ENCODE results near the gene ABCA3.

Gene ABCA3

GRCh38 chr16:2308089-2308962, 32.2 kb downstream of the ABCA3 start:
- TF ChIP-seq ZNF274 (IDR thresholded peaks at IDR 0.05; ENCODE audit: low read depth, low read length) = no peak
- no peak overlapping the region for H3K4me3 ChIP-seq (ENCODE audit: low read length)

GRCh38 chr16:2299915-2300192, 40.7 kb downstream of the ABCA3 start:
- H3K4me3 ChIP-seq (ENCODE audit: low read length) = no peak overlapping the region

GRCh38 chr16:2299121-2299914, 41.2 kb downstream of the ABCA3 start:
- no peak for TF ChIP-seq ZNF274 (IDR thresholded peaks at IDR 0.05; ENCODE audit: low read depth, low read length)
- H3K4me3 ChIP-seq (ENCODE audit: low read length) = no peak overlapping the region

More at GRCh38 chr16:2299915-2300192, 40.7 kb downstream of the ABCA3 start:
- TF ChIP-seq ZNF274 (IDR thresholded peaks at IDR 0.05; ENCODE audit: low read depth, low read length) = no peak

- H3K4me3 ChIP-seq (ENCODE audit: low read length) = no peak overlapping the region
- no peak for TF ChIP-seq ZNF274 (IDR thresholded peaks at IDR 0.05; ENCODE audit: low read depth, low read length)
These were observed 41.9 kb downstream of the ABCA3 start for GRCh38 chr16:2298621-2299020.

- TF ChIP-seq ZNF274 (IDR thresholded peaks at IDR 0.05; ENCODE audit: low read depth, low read length) = no peak
- H3K4me3 ChIP-seq (ENCODE audit: low read length) = no peak overlapping the region
These were observed 43.0 kb downstream of the ABCA3 start for GRCh38 chr16:2297506-2297860.

GRCh38 chr16:2296661-2297505, 43.6 kb downstream of the ABCA3 start:
- TF ChIP-seq ZNF274 (IDR thresholded peaks at IDR 0.05; ENCODE audit: low read depth, low read length) = no peak
- H3K4me3 ChIP-seq (ENCODE audit: low read length) = no peak overlapping the region

- H3K4me3 ChIP-seq (ENCODE audit: low read length) = no peak overlapping the region
- TF ChIP-seq ZNF274 (IDR thresholded peaks at IDR 0.05; ENCODE audit: low read depth, low read length) = no peak
These were observed 45.3 kb downstream of the ABCA3 start for GRCh38 chr16:2295056-2295798.

- no peak overlapping the region for H3K4me3 ChIP-seq (ENCODE audit: low read length)
- TF ChIP-seq ZNF274 (IDR thresholded peaks at IDR 0.05; ENCODE audit: low read depth, low read length) = no peak
These were observed 48.3 kb downstream of the ABCA3 start for GRCh38 chr16:2292221-2292620.

- H3K4me3 ChIP-seq (ENCODE audit: low read length) = no peak overlapping the region
- no peak for TF ChIP-seq ZNF274 (IDR thresholded peaks at IDR 0.05; ENCODE audit: low read depth, low read length)
These were observed 51.2 kb downstream of the ABCA3 start for GRCh38 chr16:2289282-2289681.

GRCh38 chr16:2288726-2289125, 51.8 kb downstream of the ABCA3 start:
- no peak overlapping the region for H3K4me3 ChIP-seq (ENCODE audit: low read length)
- TF ChIP-seq ZNF274 (IDR thresholded peaks at IDR 0.05; ENCODE audit: low read depth, low read length) = no peak

GRCh38 chr16:2287916-2288547, 52.5 kb downstream of the ABCA3 start:
- no peak for TF ChIP-seq ZNF274 (IDR thresholded peaks at IDR 0.05; ENCODE audit: low read depth, low read length)

GRCh38 chr16:2286550-2286949, 54.0 kb downstream of the ABCA3 start:
- H3K4me3 ChIP-seq (ENCODE audit: low read length) = no peak overlapping the region
- TF ChIP-seq ZNF274 (IDR thresholded peaks at IDR 0.05; ENCODE audit: low read depth, low read length) = no peak

More at GRCh38 chr16:2287916-2288547, 52.5 kb downstream of the ABCA3 start:
- no peak overlapping the region for H3K4me3 ChIP-seq (ENCODE audit: low read length)

GRCh38 chr16:2285731-2286191, 54.8 kb downstream of the ABCA3 start:
- TF ChIP-seq ZNF274 (IDR thresholded peaks at IDR 0.05; ENCODE audit: low read depth, low read length) = no peak

More at GRCh38 chr16:2285731-2286191, 54.8 kb downstream of the ABCA3 start:
- H3K4me3 ChIP-seq (ENCODE audit: low read length) = no peak overlapping the region

All from GM08714 (cell line).